Esophagus squamous epithelium (tissue), 4 donors: ENCODE measurements around the gene COL1A2.

Experiments used
- POLR2A ChIP-seq, 4 donors: fragments of 450-650 bp; IDR thresholded peaks; one replicate each; pipeline ENCODE4 v1.6.1; 2017; ENCODE audit warnings: antibody characterized with exemption in 4 of 4, mild to moderate bottlenecking in 4 of 4, moderate library complexity in 3 of 4
- TF ChIP-seq, protein P1 (sequence below), 6 experiments: fragments of 450-650 bp in 4 of 6; fragments of 200-600 bp in 2 of 6; sonication (generic) in 2 of 6; IDR thresholded peaks; one replicate each; pipeline ENCODE4 v1.5.1; 2016 to 2019; ENCODE audit warnings: antibody characterized with exemption in 6 of 6, mild to moderate bottlenecking in 4 of 6, moderate library complexity in 4 of 6

DNA sequence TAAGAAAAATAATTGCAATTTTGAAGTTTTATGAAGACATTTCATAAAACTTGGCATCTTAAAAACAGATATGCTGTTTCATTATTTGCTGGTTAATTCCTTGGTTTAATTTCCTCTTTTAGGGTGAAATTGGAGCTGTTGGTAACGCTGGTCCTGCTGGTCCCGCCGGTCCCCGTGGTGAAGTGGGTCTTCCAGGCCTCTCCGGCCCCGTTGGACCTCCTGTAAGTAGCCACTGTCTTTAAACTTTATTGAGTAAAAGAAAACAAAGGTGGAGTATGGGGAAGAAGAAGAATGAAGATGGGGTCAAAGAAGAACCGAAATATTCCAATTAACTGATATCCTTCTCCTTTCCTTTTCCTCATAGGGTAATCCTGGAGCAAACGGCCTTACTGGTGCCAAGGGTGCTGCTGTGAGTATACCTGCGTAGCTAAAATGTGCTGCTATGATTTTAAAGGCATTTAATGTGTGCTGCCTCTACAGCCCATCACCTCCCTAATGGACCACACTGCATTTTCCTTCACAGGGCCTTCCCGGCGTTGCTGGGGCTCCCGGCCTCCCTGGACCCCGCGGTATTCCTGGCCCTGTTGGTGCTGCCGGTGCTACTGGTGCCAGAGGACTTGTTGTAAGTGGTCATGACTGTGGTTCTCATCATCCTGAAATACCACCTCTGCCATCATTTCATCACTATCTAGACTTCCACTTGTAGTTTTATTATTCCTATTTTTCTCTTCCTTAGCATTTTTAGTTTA lies 14.7 kb downstream of the COL1A2 start:
- TF ChIP-seq, protein P1, sequence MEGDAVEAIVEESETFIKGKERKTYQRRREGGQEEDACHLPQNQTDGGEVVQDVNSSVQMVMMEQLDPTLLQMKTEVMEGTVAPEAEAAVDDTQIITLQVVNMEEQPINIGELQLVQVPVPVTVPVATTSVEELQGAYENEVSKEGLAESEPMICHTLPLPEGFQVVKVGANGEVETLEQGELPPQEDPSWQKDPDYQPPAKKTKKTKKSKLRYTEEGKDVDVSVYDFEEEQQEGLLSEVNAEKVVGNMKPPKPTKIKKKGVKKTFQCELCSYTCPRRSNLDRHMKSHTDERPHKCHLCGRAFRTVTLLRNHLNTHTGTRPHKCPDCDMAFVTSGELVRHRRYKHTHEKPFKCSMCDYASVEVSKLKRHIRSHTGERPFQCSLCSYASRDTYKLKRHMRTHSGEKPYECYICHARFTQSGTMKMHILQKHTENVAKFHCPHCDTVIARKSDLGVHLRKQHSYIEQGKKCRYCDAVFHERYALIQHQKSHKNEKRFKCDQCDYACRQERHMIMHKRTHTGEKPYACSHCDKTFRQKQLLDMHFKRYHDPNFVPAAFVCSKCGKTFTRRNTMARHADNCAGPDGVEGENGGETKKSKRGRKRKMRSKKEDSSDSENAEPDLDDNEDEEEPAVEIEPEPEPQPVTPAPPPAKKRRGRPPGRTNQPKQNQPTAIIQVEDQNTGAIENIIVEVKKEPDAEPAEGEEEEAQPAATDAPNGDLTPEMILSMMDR (IDR thresholded peaks at IDR 0.05) = no peak
- no peak for TF ChIP-seq POLR2A (IDR thresholded peaks at IDR 0.05)
